ENCODE data around the gene DNM1. TPM values are rescaled to one million over a fixed set of nuclear protein-coding genes. Genes with fewer than 3 reads are reported as not detected.

Gene DNM1
- total RNA-seq, 4 donors from 2014 or later: 6.9 to 11.4 (median 9.0) TPM

DNA sequence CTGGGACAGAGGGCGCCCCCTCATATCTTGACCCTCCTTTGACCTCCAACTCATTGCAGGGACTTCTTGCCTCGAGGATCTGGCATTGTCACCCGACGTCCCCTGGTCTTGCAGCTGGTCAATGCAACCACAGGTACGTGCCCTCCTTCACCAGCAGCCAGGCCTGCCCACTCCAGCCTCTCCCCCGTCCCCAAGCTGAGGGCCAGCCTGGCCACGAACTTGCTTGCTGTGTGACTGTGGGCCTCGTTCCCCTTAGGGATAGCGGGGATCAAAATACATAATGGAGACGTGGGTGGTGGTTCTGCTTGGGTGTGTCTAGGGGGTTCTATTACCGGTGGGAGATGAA, 15.0 kb downstream of the DNM1 start:
- TF ChIP-seq CTCF (IDR thresholded peaks at IDR 0.05) (no peak), POLR2A (IDR thresholded peaks at IDR 0.05) (no peak)
- DNase-seq (ENCODE audit: low spot score in 2 of 2): no peak
- no peak overlapping the region for H3K4me3 ChIP-seq (ENCODE audit: low read depth, poor library complexity, severe bottlenecking)
- intact Hi-C loops (cut with DNase I; ENCODE audit: low total_unique reads): loop anchor here (5.0 kb wide), 1 partner anchor 1621 kb away; no protein-coding TSS in a partner anchor
- 60 to 81% methylated on average over 11 of the region's 11 CpGs for WGBS, 2 donors

- intact Hi-C loops (cut with DNase I; ENCODE audit: low total_unique reads): loop anchor here (5.0 kb wide), 1 partner anchor 1621 kb away; no protein-coding TSS in a partner anchor
- no peak for TF ChIP-seq POLR2A (IDR thresholded peaks at IDR 0.05)
- no peak for TF ChIP-seq CTCF (IDR thresholded peaks at IDR 0.05)
- peak; percentile 96 to 98 for DNase-seq (ENCODE audit: low spot score in 2 of 2)
- H3K4me3 ChIP-seq (ENCODE audit: low read depth, poor library complexity, severe bottlenecking): no peak overlapping the region
- WGBS, 2 donors: 19 to 33% methylated on average over 45 to 47 of the region's 47 CpGs
These were observed 15.6 kb downstream of the DNM1 start for GRCh38 chr9:128218518-128219389.

- intact Hi-C loops (cut with DNase I; ENCODE audit: low total_unique reads): loop anchor here (5.0 kb wide), 1 partner anchor 1623 kb away; no protein-coding TSS in a partner anchor
- H3K4me3 ChIP-seq (ENCODE audit: low read depth, poor library complexity, severe bottlenecking): no peak overlapping the region
- no peak for DNase-seq (ENCODE audit: low spot score in 2 of 2)
- TF ChIP-seq CTCF (IDR thresholded peaks at IDR 0.05) (no peak), POLR2A (IDR thresholded peaks at IDR 0.05) (no peak)
- WGBS, 2 donors: 86 to 95% methylated on average over 9 of the region's 9 CpGs
These were observed 16.7 kb downstream of the DNM1 start for GRCh38 chr9:128219831-128220230.

DNA sequence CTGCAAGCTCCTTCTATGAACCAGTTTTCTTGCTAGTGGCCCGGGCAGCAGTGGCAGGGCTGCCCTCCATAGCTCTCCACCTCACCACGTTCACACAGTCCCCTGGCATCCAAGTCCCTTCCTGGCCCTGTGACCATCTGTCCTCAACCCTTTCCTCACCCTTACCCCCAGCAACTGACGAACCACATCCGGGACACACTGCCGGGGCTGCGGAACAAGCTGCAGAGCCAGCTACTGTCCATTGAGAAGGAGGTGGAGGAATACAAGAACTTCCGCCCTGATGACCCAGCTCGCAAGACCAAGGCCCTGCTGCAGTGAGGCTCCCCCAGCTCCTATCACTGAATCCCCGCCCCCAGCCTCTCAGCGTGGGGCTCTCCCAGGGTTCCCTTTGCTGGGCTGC, 18.8 kb downstream of the DNM1 start:
- WGBS, 2 donors: 88 to 92% methylated on average over 10 of the region's 10 CpGs
- intact Hi-C loops (cut with DNase I; ENCODE audit: low total_unique reads): no loop called here
- TF ChIP-seq POLR2A (IDR thresholded peaks at IDR 0.05) (no peak), CTCF (IDR thresholded peaks at IDR 0.05) (no peak)
- DNase-seq (ENCODE audit: low spot score in 2 of 2): no peak
- H3K4me3 ChIP-seq (ENCODE audit: low read depth, poor library complexity, severe bottlenecking): no peak overlapping the region

- intact Hi-C loops (cut with DNase I; ENCODE audit: low total_unique reads): no loop called here
- TF ChIP-seq CTCF (IDR thresholded peaks at IDR 0.05) (no peak), POLR2A (IDR thresholded peaks at IDR 0.05) (no peak)
- 86 to 89% methylated on average over 13 of the region's 13 CpGs for WGBS, 2 donors
- H3K4me3 ChIP-seq (ENCODE audit: low read depth, poor library complexity, severe bottlenecking): no peak overlapping the region
- no peak for DNase-seq (ENCODE audit: low spot score in 2 of 2)
These were observed 19.9 kb downstream of the DNM1 start for GRCh38 chr9:128222880-128223670.
